ENCODE data around the gene RAB43. TPM values are rescaled to one million over a fixed set of nuclear protein-coding genes. Genes with fewer than 3 reads are reported as not detected.
A peak's percentile ranks its signal among the peaks of the same experiment; 100 is the strongest.
"Not testable (repeated sequence)": the region's sequence is repeated elsewhere in the genome, so short reads cannot be mapped to it uniquely, and the experiment has no call there.

Gene RAB43
- total RNA-seq (2021) (2.9 and 7.3 TPM in 2 replicates), Bru-seq, nascent RNA (percentile 58 among the genes with signal in this experiment), BruChase-seq, experiment 1, labeled RNA remaining after a 2-hour chase (percentile 43 among the genes with signal in this experiment), BruChase-seq, experiment 2, labeled RNA remaining after a 6-hour chase (percentile 56 among the genes with signal in this experiment)
- long read RNA-seq, full-length matches to known transcripts: 4 of 9 reads
- long read RNA-seq, partial matches to known transcripts: 0 of 9 reads
- long read RNA-seq, other reads (novel, unspliced or antisense): 5 of 9 reads

DNA sequence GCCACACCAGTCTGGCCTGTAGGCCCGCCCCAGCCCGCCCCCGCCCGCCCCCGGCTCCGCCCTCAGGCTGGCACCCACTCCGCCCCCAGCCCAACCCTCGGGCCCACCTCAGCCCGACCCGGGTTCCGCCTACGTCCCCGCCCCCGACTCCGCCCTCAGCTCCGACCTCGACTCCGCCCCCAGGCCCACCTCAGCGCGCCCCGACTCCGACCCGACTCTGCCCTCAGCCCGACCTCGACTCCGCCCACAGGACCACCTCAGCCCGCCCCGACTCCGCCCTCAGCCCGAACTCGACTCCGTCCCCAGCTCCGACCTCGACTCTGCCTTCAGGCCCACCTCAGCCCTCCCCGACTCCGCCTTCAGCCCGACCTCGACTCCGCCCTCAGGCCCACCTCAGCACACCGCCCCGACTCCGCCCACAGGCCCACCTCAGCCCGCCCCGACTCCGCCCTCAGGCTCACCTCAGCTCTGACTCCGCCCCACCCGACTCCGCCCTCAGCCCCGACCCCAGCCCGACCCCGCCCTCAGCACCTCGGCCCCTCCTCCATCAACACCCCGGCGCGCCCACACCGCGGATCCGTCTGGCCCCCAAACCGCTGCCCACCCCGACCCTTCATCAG lies at the start of gene RAB43:
Gene RAB43 (minus strand): TSS at position 13 of the 620 bp plus-strand sequence. CDS start 315 bp downstream, outside the sequence.
- TF ChIP-seq EZH2 (IDR thresholded peaks at IDR 0.05; ENCODE audit: borderline replicate concordance, low read depth, low read length, poor library complexity, severe bottlenecking): no peak
- TF ChIP-seq, protein P1, sequence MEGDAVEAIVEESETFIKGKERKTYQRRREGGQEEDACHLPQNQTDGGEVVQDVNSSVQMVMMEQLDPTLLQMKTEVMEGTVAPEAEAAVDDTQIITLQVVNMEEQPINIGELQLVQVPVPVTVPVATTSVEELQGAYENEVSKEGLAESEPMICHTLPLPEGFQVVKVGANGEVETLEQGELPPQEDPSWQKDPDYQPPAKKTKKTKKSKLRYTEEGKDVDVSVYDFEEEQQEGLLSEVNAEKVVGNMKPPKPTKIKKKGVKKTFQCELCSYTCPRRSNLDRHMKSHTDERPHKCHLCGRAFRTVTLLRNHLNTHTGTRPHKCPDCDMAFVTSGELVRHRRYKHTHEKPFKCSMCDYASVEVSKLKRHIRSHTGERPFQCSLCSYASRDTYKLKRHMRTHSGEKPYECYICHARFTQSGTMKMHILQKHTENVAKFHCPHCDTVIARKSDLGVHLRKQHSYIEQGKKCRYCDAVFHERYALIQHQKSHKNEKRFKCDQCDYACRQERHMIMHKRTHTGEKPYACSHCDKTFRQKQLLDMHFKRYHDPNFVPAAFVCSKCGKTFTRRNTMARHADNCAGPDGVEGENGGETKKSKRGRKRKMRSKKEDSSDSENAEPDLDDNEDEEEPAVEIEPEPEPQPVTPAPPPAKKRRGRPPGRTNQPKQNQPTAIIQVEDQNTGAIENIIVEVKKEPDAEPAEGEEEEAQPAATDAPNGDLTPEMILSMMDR (conservative IDR thresholded peaks at IDR 0.05; ENCODE audit: low read depth, low read length): no peak
- H3K9me3 ChIP-seq (ENCODE audit: low read depth, low read length, poor library complexity, severe bottlenecking): no peaks in the 10 kb centered on the region
- DNase-seq (ENCODE audit: low spot score): peak; percentile 82
- no peaks in the 10 kb centered on the region for H3K36me3 ChIP-seq (ENCODE audit: insufficient read depth, low read length, poor library complexity, severe bottlenecking)
- intact Hi-C loops (cut with micrococcal nuclease; ENCODE audit: unreplicated experiment): no loop called here
- peak within 1 kb of the TSS; percentile 53 for H3K4me3 ChIP-seq (ENCODE audit: low read depth, low read length, poor library complexity, severe bottlenecking)
- peak within 1 kb of the TSS; percentile 74 for H3K27ac ChIP-seq (ENCODE audit: low read depth, low read length, poor library complexity, severe bottlenecking)
- BruUV-seq (replicated peaks): no TSS peak
- H3K4me1 ChIP-seq (ENCODE audit: insufficient read depth, low read length, poor library complexity, severe bottlenecking): peaks cover 4% of the 10 kb centered on the region
- ChIA-PET POLR2A (ENCODE audit: low non-redundant PET) (interaction anchor here (0.6 kb wide), 3 partner anchors 13 to 157 kb away, joined by 4 to 18 read pairs (median 13); no protein-coding TSS in a partner anchor), CTCF (interaction anchor here (1.2 kb wide), 1 partner anchor 40 kb away, joined by 5 read pairs; no protein-coding TSS in a partner anchor)
- H3K27me3 ChIP-seq (replicated peaks; ENCODE audit: insufficient read depth, low read depth, low read length, poor library complexity): no peaks in the 10 kb centered on the region

DNA sequence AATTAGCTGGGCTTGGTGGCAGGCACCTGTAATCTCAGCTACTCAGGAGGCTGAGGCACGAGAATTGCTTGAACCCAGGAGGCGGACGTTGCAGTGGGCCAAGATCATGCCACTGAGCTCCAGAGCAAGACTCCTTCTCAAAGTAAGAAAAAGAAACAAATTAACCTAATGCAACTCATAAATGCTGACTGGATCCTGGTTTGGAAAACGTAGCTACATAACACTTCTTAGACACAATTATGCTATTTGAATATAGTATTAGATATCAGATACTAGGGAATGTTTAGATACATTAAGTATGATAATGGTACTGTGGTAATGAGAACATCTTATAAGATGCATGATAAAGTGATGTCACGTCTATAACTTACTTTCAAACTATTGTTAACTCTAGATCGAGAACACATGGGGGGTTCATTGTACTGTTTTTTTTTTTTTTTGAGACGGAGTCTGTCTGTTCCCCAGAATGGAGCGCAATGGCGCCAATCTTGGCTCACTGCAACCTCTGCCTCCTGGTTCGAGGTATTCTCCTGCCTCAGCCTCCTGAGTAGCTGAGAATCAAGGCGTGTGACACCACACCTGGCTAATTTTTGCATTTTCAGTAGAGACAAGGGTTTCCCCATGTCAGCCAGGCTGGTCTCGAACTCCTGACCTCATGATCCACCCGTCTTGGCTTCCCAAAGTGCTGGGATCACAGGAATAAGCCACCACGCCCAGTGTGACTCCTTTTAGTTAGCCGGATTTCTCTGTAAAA lies 45.2 kb upstream of the RAB43 start:
- POLR2A ChIA-PET (ENCODE audit: low non-redundant PET): no interaction called here
- no peak overlapping the region for H3K27ac ChIP-seq (ENCODE audit: low read depth, low read length, poor library complexity, severe bottlenecking)
- no peak for DNase-seq (ENCODE audit: low spot score)
- no TSS peak for BruUV-seq (replicated peaks)
- no peak overlapping the region for H3K4me3 ChIP-seq (ENCODE audit: low read depth, low read length, poor library complexity, severe bottlenecking)
- peaks cover 4% of the 10 kb centered on the region for H3K4me1 ChIP-seq (ENCODE audit: insufficient read depth, low read length, poor library complexity, severe bottlenecking)
- peaks cover 65% of the 10 kb centered on the region for H3K36me3 ChIP-seq (ENCODE audit: insufficient read depth, low read length, poor library complexity, severe bottlenecking)
- CTCF ChIA-PET: no interaction called here
- no peak for TF ChIP-seq EZH2 (IDR thresholded peaks at IDR 0.05; ENCODE audit: borderline replicate concordance, low read depth, low read length, poor library complexity, severe bottlenecking)
- TF ChIP-seq, protein P1 (conservative IDR thresholded peaks at IDR 0.05; ENCODE audit: low read depth, low read length): no peak
- no peaks in the 10 kb centered on the region for H3K27me3 ChIP-seq (replicated peaks; ENCODE audit: insufficient read depth, low read depth, low read length, poor library complexity)
- H3K9me3 ChIP-seq (ENCODE audit: low read depth, low read length, poor library complexity, severe bottlenecking): no peaks in the 10 kb centered on the region
- intact Hi-C loops (cut with micrococcal nuclease; ENCODE audit: unreplicated experiment): no loop called here

DNA sequence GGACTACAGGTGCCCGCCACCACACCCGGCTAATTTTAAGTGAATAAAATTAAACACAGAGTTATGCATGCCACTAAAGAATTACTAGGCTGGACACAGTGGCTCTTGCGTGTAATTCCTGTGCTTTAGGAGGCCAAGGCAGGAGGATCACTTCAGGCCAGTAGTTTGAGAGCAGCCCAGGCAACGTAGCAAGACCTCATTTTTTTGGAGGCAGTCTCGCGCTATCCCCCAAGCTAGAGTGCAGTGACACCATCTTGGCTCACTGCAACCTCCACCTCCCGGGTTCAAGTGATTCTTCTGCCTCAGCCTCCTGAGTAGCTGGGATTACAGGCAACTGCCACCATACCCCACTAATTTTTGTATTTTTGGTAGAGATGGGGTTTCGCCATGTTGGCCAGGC lies 44.0 kb upstream of the RAB43 start:
- H3K27ac ChIP-seq (ENCODE audit: low read depth, low read length, poor library complexity, severe bottlenecking); H3K9me3 ChIP-seq (ENCODE audit: low read depth, low read length, poor library complexity, severe bottlenecking); POLR2A ChIA-PET (ENCODE audit: low non-redundant PET); CTCF ChIA-PET; DNase-seq (ENCODE audit: low spot score); H3K27me3 ChIP-seq (replicated peaks; ENCODE audit: insufficient read depth, low read depth, low read length, poor library complexity); H3K4me1 ChIP-seq (ENCODE audit: insufficient read depth, low read length, poor library complexity, severe bottlenecking); H3K4me3 ChIP-seq (ENCODE audit: low read depth, low read length, poor library complexity, severe bottlenecking); intact Hi-C loops (cut with micrococcal nuclease; ENCODE audit: unreplicated experiment); BruUV-seq (replicated peaks): not testable (repeated sequence)
- H3K36me3 ChIP-seq (ENCODE audit: insufficient read depth, low read length, poor library complexity, severe bottlenecking): peaks cover 54% of the 10 kb centered on the region
